Activated naive CD8-positive, alpha-beta T cell treated with anti-CD3 and anti-CD28 coated beads for 36 hours (primary cell): Measurements from ENCODE around the gene AGPAT3. TPM values are rescaled to one million over a fixed set of nuclear protein-coding genes. Genes with fewer than 3 reads are reported as not detected.

Experiments
- DNase-seq: peaks from one replicate; pipeline ENCODE4 v3.0.0; 2021
- H3K27ac Mint-ChIP-seq: one replicate; pipeline ENCODE4 v1.8.0; 2022; ENCODE audit warnings: mild to moderate bottlenecking, moderate library complexity, mixed read lengths
- H3K27me3 Mint-ChIP-seq: one replicate; pipeline ENCODE4 v1.8.0; 2022; ENCODE audit warnings: mild to moderate bottlenecking, mixed read lengths
- H3K36me3 Mint-ChIP-seq: one replicate; pipeline ENCODE4 v1.8.0; 2021; ENCODE audit warnings: mild to moderate bottlenecking, mixed read lengths
- H3K4me1 Mint-ChIP-seq: one replicate; pipeline ENCODE4 v1.8.0; 2021; ENCODE audit warnings: mixed read lengths
- H3K4me3 Mint-ChIP-seq: one replicate; pipeline ENCODE4 v1.8.0; 2022; ENCODE audit warnings: mild to moderate bottlenecking, moderate library complexity, mixed read lengths
- H3K9me3 Mint-ChIP-seq: one replicate; pipeline ENCODE4 v1.8.0; 2022; ENCODE audit warnings: mixed read lengths
- total RNA-seq, 2 experiments: library from RNA; stranded (reverse); gene quantifications; one replicate each; pipeline ENCODE4 v1.2.3, GENCODE V29; 2021

AGPAT3 gene
- total RNA-seq, 2 experiments from 2014 or later: 61.2 to 66.0 TPM

GRCh38 chr21:43848771-43849170 is 16.3 kb upstream of the AGPAT3 start:
- H3K27me3 Mint-ChIP-seq: peaks cover 6% of the 10 kb centered on the region
- peaks cover 3% of the 10 kb centered on the region for H3K36me3 Mint-ChIP-seq
- H3K4me3 Mint-ChIP-seq: no peak overlapping the region
- peaks cover 6% of the 10 kb centered on the region for H3K9me3 Mint-ChIP-seq
- no peaks in the 10 kb centered on the region for H3K4me1 Mint-ChIP-seq
- no peak for DNase-seq
- H3K27ac Mint-ChIP-seq: no peak overlapping the region

GRCh38 chr21:43849532-43850299 is 15.3 kb upstream of the AGPAT3 start:
- no peak for DNase-seq
- H3K4me3 Mint-ChIP-seq: no peak overlapping the region
- H3K27ac Mint-ChIP-seq: no peak overlapping the region
- H3K9me3 Mint-ChIP-seq: peaks cover 4% of the 10 kb centered on the region
- peaks cover 1% of the 10 kb centered on the region for H3K36me3 Mint-ChIP-seq
- H3K4me1 Mint-ChIP-seq: peaks cover 2% of the 10 kb centered on the region
- peaks cover 13% of the 10 kb centered on the region for H3K27me3 Mint-ChIP-seq

- peaks cover 18% of the 10 kb centered on the region for H3K27me3 Mint-ChIP-seq
- peaks cover 12% of the 10 kb centered on the region for H3K4me1 Mint-ChIP-seq
- no peak overlapping the region for H3K4me3 Mint-ChIP-seq
- no peaks in the 10 kb centered on the region for H3K36me3 Mint-ChIP-seq
- DNase-seq: no peak
- no peak overlapping the region for H3K27ac Mint-ChIP-seq
- peaks cover 3% of the 10 kb centered on the region for H3K9me3 Mint-ChIP-seq
These were observed 14.2 kb upstream of the AGPAT3 start for GRCh38 chr21:43850728-43851295.

- H3K27ac Mint-ChIP-seq: no peak overlapping the region
- H3K4me3 Mint-ChIP-seq: no peak overlapping the region
- H3K4me1 Mint-ChIP-seq: peaks cover 15% of the 10 kb centered on the region
- DNase-seq: no peak
- H3K9me3 Mint-ChIP-seq: peaks cover 3% of the 10 kb centered on the region
- peaks cover 21% of the 10 kb centered on the region for H3K27me3 Mint-ChIP-seq
- no peaks in the 10 kb centered on the region for H3K36me3 Mint-ChIP-seq
These were observed 13.4 kb upstream of the AGPAT3 start for GRCh38 chr21:43851593-43851992.

- Mint-ChIP-seq H3K27ac (peak overlapping the region; percentile 76), H3K4me1 (peaks cover 15% of the 10 kb centered on the region), H3K4me3 (no peak overlapping the region), H3K9me3 (peaks cover 3% of the 10 kb centered on the region), H3K27me3 (peaks cover 21% of the 10 kb centered on the region), H3K36me3 (no peaks in the 10 kb centered on the region)
- no peak for DNase-seq
These were observed 10.9 kb upstream of the AGPAT3 start for GRCh38 chr21:43853851-43854772.

- peaks cover 3% of the 10 kb centered on the region for H3K9me3 Mint-ChIP-seq
- H3K4me1 Mint-ChIP-seq: peaks cover 15% of the 10 kb centered on the region
These were observed 10.0 kb upstream of the AGPAT3 start for GRCh38 chr21:43854773-43855633.

GRCh38 chr21:43855955-43856354 is 9.1 kb upstream of the AGPAT3 start:
- no peak overlapping the region for H3K27ac Mint-ChIP-seq
- H3K4me3 Mint-ChIP-seq: no peak overlapping the region
- no peaks in the 10 kb centered on the region for H3K9me3 Mint-ChIP-seq
- DNase-seq: no peak
- H3K27me3 Mint-ChIP-seq: peaks cover 21% of the 10 kb centered on the region
- H3K4me1 Mint-ChIP-seq: peaks cover 15% of the 10 kb centered on the region
- no peaks in the 10 kb centered on the region for H3K36me3 Mint-ChIP-seq

More at GRCh38 chr21:43854773-43855633, 10.0 kb upstream of the AGPAT3 start:
- H3K27ac Mint-ChIP-seq: peak overlapping the region; percentile 76
- H3K27me3 Mint-ChIP-seq: peaks cover 21% of the 10 kb centered on the region
- peak; percentile 62 for DNase-seq
- H3K36me3 Mint-ChIP-seq: no peaks in the 10 kb centered on the region
- peak overlapping the region; percentile 23 for H3K4me3 Mint-ChIP-seq

GRCh38 chr21:43858806-43859648 is 6.0 kb upstream of the AGPAT3 start:
- Mint-ChIP-seq H3K27ac (no peak overlapping the region), H3K9me3 (no peaks in the 10 kb centered on the region), H3K36me3 (no peaks in the 10 kb centered on the region), H3K27me3 (peaks cover 12% of the 10 kb centered on the region), H3K4me3 (no peak overlapping the region), H3K4me1 (peaks cover 19% of the 10 kb centered on the region)
- DNase-seq: no peak

GRCh38 chr21:43859747-43860214 is 5.2 kb upstream of the AGPAT3 start:
- peaks cover 7% of the 10 kb centered on the region for H3K27me3 Mint-ChIP-seq
- H3K36me3 Mint-ChIP-seq: no peaks in the 10 kb centered on the region
- DNase-seq: no peak
- no peak overlapping the region for H3K27ac Mint-ChIP-seq
- H3K9me3 Mint-ChIP-seq: no peaks in the 10 kb centered on the region
- H3K4me1 Mint-ChIP-seq: peaks cover 16% of the 10 kb centered on the region
- H3K4me3 Mint-ChIP-seq: no peak overlapping the region

GRCh38 chr21:43861706-43862105 is 3.3 kb upstream of the AGPAT3 start:
- Mint-ChIP-seq H3K36me3 (no peaks in the 10 kb centered on the region), H3K27ac (no peak overlapping the region), H3K4me3 (peak overlapping the region; percentile 7), H3K4me1 (peaks cover 8% of the 10 kb centered on the region), H3K9me3 (no peaks in the 10 kb centered on the region), H3K27me3 (no peaks in the 10 kb centered on the region)
- DNase-seq: no peak

- Mint-ChIP-seq H3K27me3 (no peaks in the 10 kb centered on the region), H3K9me3 (no peaks in the 10 kb centered on the region), H3K4me1 (peaks cover 35% of the 10 kb centered on the region), H3K4me3 (no peak overlapping the region), H3K27ac (no peak overlapping the region), H3K36me3 (peaks cover 14% of the 10 kb centered on the region)
- DNase-seq: peak; percentile 46
These were observed 586 bp upstream of the AGPAT3 start for GRCh38 chr21:43864313-43864961.

GRCh38 chr21:43865540-43866259 is 677 bp downstream of the AGPAT3 start:
- H3K4me3 Mint-ChIP-seq: peak overlapping the region; percentile 79
- H3K27me3 Mint-ChIP-seq: no peaks in the 10 kb centered on the region
- H3K9me3 Mint-ChIP-seq: no peaks in the 10 kb centered on the region
- peaks cover 16% of the 10 kb centered on the region for H3K36me3 Mint-ChIP-seq
- DNase-seq: peak; percentile 66
- peak overlapping the region; percentile 85 for H3K27ac Mint-ChIP-seq
- peaks cover 36% of the 10 kb centered on the region for H3K4me1 Mint-ChIP-seq

GRCh38 chr21:43866260-43866629 is 1.2 kb downstream of the AGPAT3 start:
- peak overlapping the region; percentile 79 for H3K4me3 Mint-ChIP-seq
- peak overlapping the region; percentile 85 for H3K27ac Mint-ChIP-seq
- DNase-seq: peak; percentile 50
- peaks cover 22% of the 10 kb centered on the region for H3K36me3 Mint-ChIP-seq
- H3K4me1 Mint-ChIP-seq: peaks cover 41% of the 10 kb centered on the region
- H3K9me3 Mint-ChIP-seq: no peaks in the 10 kb centered on the region
- no peaks in the 10 kb centered on the region for H3K27me3 Mint-ChIP-seq
